Superior temporal gyrus (tissue), 1 donor: ENCODE results near the gene IL12RB2.
"Not testable (repeated sequence)": the region's sequence is repeated elsewhere in the genome, so short reads cannot be mapped to it uniquely, and the experiment has no call there.

Source experiments
- DNase-seq: peaks from one replicate; pipeline ENCODE4 v3.0.0-alpha.2; 2016; ENCODE audit errors: extremely low spot score

Gene IL12RB2

DNA sequence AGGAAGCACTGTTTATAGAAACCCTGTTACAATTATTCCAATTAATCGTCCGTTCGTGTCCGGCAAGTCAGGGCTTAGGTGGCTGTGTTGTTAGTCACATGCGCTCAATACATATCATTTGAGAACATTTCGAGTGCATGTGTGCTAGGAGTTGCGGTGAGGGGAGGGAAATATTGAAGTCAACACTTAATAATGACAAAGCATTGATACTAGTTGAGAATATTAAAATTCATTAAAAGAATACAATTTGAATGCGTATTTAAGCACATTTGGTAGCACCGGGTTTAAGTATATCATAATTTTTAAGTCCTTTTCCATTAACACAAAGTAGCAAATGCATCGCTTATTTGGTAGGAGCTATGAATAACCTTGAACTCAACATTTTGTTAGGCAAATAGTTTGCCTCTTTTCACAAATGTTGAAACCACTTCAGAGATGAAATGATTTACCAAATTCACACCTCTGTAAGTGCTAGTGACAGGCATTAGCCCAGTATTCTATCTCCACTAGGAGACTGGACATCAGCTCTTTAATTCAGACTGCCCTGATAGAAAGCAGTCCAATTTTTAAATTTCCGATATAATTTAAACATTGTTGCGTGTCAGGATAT, 123.6 kb downstream of the IL12RB2 start:
- no peak for DNase-seq

DNA sequence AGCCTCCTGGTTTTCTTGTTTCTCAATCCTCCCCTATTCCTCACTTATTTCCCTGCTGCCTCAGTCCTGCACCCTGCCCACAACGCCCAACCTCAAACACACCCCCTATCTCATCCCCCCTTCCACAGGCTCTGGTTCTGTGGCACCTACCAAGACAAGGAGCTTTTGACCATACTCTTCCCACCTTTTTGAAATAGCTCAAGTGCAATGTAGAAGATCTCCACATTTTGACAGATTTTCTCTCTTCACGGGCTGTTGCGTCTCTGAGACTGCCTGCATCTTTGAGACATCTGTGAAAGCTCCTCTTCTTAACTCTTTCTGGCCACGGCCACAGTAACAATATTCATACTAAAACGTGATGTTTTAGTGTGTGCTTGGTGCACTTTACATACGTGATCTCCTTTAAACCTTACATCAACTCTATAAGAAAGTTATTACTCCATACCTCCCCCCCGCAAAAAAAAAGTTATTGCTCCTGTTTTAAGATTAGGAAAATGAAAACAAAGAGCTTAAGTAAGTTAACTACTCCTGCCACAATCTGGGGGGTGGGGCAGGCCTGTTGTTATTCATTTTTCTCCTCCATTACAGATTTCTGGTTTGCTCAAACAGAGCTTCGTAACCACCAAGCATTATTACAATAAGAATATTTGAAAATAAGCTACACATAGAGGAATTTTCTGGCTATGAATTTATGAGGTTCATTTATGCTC, 124.4 kb downstream of the IL12RB2 start:
- no peak for DNase-seq

DNA sequence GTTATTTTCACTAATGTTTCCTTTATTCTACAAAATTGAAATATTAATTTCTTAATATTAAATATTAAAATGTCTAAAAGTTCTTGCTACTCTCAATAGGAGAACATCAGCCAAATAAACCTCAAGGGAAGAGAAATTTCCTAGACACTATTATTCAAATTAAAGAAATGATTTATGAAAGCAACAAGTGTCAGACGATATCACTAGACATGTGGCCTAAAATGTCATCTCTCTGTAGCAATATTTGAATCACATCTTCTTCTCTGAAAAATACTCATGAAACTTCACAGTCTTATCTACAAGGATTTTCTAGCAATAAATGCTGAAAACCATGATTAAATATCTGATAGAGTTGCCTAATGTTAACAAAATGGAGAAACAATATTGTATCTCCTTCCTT, 125.1 kb downstream of the IL12RB2 start:
- no peak for DNase-seq

DNA sequence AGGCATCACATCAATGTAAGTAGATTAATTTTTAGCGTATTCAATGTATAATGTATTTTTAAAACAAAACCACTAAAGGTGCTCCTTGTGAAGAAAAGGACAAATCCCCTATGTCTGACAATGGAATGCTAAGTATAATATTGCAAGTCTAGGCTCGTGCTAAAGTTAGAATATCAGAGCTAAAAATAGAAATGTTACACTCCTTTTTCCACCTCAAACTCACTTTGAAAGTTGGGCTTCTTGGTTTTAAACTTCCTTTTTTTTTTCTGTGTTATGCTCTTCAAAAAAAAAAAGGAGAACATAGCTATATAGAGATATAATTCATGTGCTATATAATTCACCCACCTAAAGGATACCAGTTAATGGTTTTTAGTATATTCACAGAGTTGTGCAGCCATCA, 126.2 kb downstream of the IL12RB2 start:
- DNase-seq = no peak

DNA sequence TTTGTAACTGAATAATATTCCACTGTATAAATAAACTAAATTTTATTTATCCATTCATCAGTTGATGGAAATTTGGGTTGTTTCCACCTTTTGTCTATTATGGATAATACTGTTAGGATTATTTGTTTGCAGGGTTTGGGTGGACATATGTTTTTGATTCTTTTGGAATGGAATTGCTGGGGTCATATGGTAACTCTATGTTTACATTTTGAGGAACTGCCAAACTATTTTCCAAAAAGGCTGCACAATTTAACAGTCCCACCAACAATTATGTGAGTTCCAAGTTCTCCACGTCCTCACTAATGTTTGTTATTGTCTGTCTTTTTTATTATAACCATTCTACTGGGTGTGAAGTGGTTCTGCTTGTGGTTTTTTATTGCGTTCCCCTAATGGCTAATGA, 126.8 kb downstream of the IL12RB2 start:
- DNase-seq = no peak

DNA sequence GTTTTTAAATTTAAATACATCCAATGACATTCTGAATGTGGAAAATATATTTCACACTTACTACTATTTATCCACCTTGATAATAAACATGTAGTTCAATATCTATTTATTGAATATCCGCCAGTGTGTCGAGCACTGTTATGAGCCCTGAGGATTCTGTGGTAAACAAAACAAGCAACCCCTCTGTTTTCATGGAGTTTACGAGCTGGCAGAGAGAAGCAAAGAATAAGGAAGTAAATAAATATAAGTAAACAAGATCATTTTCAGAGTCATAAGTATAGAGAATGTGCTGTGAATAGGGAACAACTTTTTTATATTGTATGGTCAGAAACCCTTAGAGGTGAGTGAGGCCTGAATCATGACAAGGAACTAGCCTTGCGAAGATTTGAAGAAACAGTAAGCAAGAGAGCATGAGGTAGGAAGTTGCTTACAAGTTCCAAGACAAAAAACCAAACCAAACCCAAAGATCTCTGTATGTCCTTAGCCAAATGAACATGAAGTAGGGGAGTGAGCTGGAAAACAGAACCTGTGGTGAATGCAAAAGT, 128.9 kb downstream of the IL12RB2 start:
- no peak for DNase-seq

DNA sequence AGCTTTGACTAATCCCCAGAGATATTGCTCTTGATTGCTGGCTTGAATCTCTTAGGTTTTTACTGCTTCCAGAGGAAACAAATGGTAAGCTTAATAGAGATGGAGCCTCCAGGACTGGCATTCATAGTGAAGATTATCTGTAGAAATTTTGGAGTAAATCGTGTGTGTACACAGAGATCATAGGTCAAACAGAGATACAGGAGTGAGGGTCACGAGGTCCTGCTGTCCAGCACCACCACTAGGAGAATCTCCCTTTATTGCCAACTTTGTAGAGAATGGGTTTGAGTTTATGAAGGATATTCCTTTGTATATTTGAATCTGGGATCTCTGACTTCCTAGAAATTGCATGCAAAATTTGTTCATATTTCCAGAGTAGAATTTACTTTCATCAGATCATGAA, 130.3 kb downstream of the IL12RB2 start:
- DNase-seq = no peak

DNA sequence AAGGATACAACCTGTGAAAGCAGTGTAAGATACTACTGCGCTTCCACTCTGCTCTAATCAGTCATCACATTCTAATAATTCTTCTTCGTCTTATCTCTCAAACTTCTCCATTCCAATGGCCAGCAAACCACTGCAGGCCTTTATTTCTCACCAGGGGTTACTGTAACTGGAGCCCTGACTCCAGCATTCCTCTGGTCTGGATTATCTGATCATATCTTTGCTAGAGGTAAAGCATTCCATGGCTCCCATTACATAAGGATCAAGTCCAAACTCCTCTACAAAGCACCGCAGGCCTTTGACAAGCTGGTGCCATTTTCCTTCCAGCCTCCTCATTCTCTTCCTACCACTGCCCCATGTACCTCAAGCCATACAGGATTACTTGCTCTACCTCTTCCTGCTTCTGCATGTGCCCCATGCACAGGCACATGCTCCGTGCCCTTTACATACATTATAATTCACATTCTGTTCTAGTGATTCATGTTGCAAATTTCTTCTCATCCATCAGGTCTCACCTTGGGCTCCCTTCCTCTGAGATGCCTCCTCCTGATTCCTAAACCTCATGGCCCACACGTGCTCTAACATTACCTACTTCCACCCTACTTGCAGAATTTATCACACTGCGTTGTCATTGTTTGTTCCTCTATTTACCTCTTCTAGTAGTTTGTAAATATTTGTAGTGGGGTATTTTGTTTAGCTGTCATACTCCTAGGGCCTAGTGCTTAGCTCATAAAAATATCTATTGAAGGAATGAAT, 131.8 kb downstream of the IL12RB2 start:
- DNase-seq = no peak

DNA sequence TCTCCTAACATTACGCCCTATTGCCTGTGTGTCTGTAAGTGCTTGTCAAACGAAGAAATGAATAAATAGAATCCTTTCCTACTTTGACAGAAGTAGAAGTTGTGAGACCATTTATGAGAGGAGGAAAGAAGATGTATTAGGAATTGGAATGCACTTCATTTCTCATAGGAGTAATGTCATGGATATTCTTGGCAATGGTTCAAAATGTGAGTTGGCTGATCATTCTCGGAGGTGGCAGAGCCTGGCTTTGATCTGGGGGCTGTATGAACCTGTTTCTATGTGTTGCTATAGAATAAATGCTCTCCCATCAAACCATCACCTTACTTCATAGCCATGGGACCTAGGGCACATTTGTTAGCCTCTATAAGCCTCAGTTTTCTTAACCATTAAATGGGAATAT, 132.7 kb downstream of the IL12RB2 start:
- DNase-seq = no peak

DNA sequence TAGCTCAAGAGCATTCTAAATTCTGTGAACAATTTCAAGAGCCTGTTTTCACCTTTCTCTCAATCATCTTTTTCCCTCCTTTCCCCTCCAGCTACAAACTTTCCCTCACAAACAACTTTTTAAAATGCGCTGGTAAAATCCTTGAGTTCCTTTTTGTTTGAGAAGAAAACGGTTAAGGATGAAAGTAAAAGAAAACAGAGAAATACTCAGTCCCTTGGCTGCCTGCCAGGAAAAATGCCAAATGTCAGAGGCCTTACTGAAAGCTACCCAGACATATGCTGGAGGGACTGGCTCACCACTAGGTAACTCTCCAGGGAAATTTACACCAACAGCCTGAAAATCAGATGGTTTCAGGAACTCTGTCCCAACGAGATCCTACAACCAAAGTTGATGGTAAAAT, 133.5 kb downstream of the IL12RB2 start:
- no peak for DNase-seq

DNA sequence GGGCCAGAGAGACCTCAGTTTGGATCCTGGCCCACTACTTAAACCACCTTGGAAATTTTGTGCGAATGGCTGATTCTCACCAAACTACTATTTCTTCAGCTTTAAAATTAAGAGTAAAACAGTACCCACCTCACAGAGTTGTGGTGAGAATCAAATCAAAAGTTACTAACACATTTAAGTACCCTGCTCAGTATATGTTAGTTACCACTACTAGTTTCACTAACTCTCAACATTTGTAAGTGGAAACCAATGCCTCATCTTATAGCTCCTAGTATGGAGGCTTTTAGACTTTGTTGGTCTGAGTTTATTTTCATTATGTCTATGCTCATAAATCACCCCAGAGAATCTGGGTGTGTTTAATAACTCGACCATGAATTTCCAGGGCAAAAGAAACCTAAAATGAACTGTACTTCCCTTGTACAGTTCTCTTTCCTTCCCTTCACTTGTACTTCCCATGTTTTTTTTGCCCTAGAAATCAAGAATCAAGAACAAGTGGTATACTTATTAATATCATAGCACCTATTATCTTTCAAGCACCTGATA, 134.1 kb downstream of the IL12RB2 start:
- DNase-seq = no peak

DNA sequence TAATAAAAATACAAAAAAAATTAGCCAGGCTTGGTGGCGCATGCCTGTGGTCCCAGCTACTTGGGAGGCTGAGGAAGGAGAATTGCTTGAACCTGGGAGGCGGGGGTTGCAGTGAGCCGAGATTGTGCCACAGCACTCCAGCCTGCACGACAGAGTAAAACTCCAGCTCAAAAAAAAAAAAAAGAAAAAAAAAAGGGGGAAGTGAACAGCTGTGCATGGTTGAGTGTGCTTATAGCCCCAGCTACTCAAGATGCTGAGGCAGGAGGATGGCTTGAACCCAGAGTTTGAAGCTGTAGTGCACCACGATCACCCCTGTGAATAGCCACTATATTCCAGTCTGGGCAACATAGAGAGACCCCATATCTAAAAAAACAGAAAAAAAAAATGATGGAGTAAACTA, 138.3 kb downstream of the IL12RB2 start:
- DNase-seq = not testable (repeated sequence)
